ENCODE data around the gene NNT.
"Not testable (repeated sequence)": the region's sequence is repeated elsewhere in the genome, so short reads cannot be mapped to it uniquely, and the experiment has no call there.

Gene NNT

GRCh38 chr5:43602461-43603343, at the start of gene NNT:
TSS of gene NNT (plus strand) at chr5:43603180. CDS start at chr5:43609196, 6,016 bp downstream.
- peak; percentile 67 to 77 for DNase-seq

- DNase-seq, result no peak
Measured at GRCh38 chr5:43553381-43553780, 49.6 kb upstream of the NNT start.

- DNase-seq, result no peak
Measured at GRCh38 chr5:43554497-43554896, 48.5 kb upstream of the NNT start.

GRCh38 chr5:43555895-43556606, 46.9 kb upstream of the NNT start:
- peak; percentile 45 to 65 for DNase-seq

GRCh38 chr5:43556607-43556856, 46.4 kb upstream of the NNT start:
- DNase-seq, result not testable (repeated sequence)

- DNase-seq, result peak; percentile 85 to 90
Measured at GRCh38 chr5:43556857-43557542, 46.0 kb upstream of the NNT start, which contains the start of gene PAIP1. TSS of gene PAIP1 (minus strand) at chr5:43557077. CDS start at chr5:43556846, 231 bp downstream.

GRCh38 chr5:43560128-43560527, 42.9 kb upstream of the NNT start:
- DNase-seq, result no peak

GRCh38 chr5:43561356-43561755, 41.6 kb upstream of the NNT start:
- no peak for DNase-seq

- DNase-seq, result no peak
Measured at GRCh38 chr5:43563321-43563720, 39.7 kb upstream of the NNT start.

- DNase-seq, result no peak
Measured at GRCh38 chr5:43564289-43564850, 38.6 kb upstream of the NNT start.

GRCh38 chr5:43565043-43565442, 37.9 kb upstream of the NNT start:
- no peak for DNase-seq

- DNase-seq, result no peak
Measured at GRCh38 chr5:43567967-43568366, 35.0 kb upstream of the NNT start.

- DNase-seq, result no peak
Measured at GRCh38 chr5:43569236-43569746, 33.7 kb upstream of the NNT start.

- no peak for DNase-seq
Measured at GRCh38 chr5:43570450-43571158, 32.4 kb upstream of the NNT start.

- no peak for DNase-seq
Measured at GRCh38 chr5:43571237-43571636, 31.7 kb upstream of the NNT start.

- no peak for DNase-seq
Measured at GRCh38 chr5:43572357-43572756, 30.6 kb upstream of the NNT start.

GRCh38 chr5:43573058-43573457, 29.9 kb upstream of the NNT start:
- no peak for DNase-seq

GRCh38 chr5:43580402-43581210, 22.4 kb upstream of the NNT start:
- not testable (repeated sequence) for DNase-seq

GRCh38 chr5:43581398-43581797, 21.6 kb upstream of the NNT start:
- no peak for DNase-seq

- DNase-seq, result no peak
Measured at GRCh38 chr5:43582082-43583005, 20.6 kb upstream of the NNT start.

Data from CD4-positive, alpha-beta T cell treated with Interferon alpha-2 for 1 hour (primary cell).